Measurements from ENCODE around the gene SLC2A4. TPM values are rescaled to one million over a fixed set of nuclear protein-coding genes. Genes with fewer than 3 reads are reported as not detected.

Gene SLC2A4
- total RNA-seq, 1 donor from 2014 or later, result 0.42 TPM

- Mint-ChIP-seq H3K4me1 (ENCODE audit: low read depth, unreplicated experiment) (peaks cover 44% of the 10 kb centered on the region), H3K9me3 (ENCODE audit: unreplicated experiment) (peaks cover 23% of the 10 kb centered on the region), H3K4me3 (ENCODE audit: unreplicated experiment) (peak overlapping the region; percentile 97), H3K36me3 (ENCODE audit: unreplicated experiment) (peaks cover 4% of the 10 kb centered on the region), H3K27ac (ENCODE audit: unreplicated experiment) (peak overlapping the region; percentile 99), H3K27me3 (ENCODE audit: unreplicated experiment) (peaks cover 20% of the 10 kb centered on the region)
- no peak for DNase-seq
- no peak for TF ChIP-seq CTCF (IDR thresholded peaks at IDR 0.05; ENCODE audit: partially characterized antibody, unreplicated experiment)
Observed at GRCh38 chr17:7248796-7249195, 32.7 kb upstream of the SLC2A4 start.

- Mint-ChIP-seq H3K36me3 (ENCODE audit: unreplicated experiment) (peaks cover 4% of the 10 kb centered on the region), H3K9me3 (ENCODE audit: unreplicated experiment) (peaks cover 23% of the 10 kb centered on the region), H3K4me3 (ENCODE audit: unreplicated experiment) (peak overlapping the region; percentile 97), H3K27me3 (ENCODE audit: unreplicated experiment) (peaks cover 20% of the 10 kb centered on the region), H3K4me1 (ENCODE audit: low read depth, unreplicated experiment) (peaks cover 44% of the 10 kb centered on the region), H3K27ac (ENCODE audit: unreplicated experiment) (peak overlapping the region; percentile 99)
- DNase-seq, result no peak
- no peak for TF ChIP-seq CTCF (IDR thresholded peaks at IDR 0.05; ENCODE audit: partially characterized antibody, unreplicated experiment)
Observed at GRCh38 chr17:7249214-7249613, 32.3 kb upstream of the SLC2A4 start.

- Mint-ChIP-seq H3K27me3 (ENCODE audit: unreplicated experiment) (peaks cover 23% of the 10 kb centered on the region), H3K36me3 (ENCODE audit: unreplicated experiment) (peaks cover 4% of the 10 kb centered on the region), H3K9me3 (ENCODE audit: unreplicated experiment) (peaks cover 23% of the 10 kb centered on the region), H3K27ac (ENCODE audit: unreplicated experiment) (peak overlapping the region; percentile 99), H3K4me1 (ENCODE audit: low read depth, unreplicated experiment) (peaks cover 41% of the 10 kb centered on the region), H3K4me3 (ENCODE audit: unreplicated experiment) (peak overlapping the region; percentile 97)
- no peak for TF ChIP-seq CTCF (IDR thresholded peaks at IDR 0.05; ENCODE audit: partially characterized antibody, unreplicated experiment)
- DNase-seq, result no peak
Observed at GRCh38 chr17:7249830-7250229, 31.7 kb upstream of the SLC2A4 start.

GRCh38 chr17:7250695-7251627 lies 30.6 kb upstream of the SLC2A4 start:
- Mint-ChIP-seq H3K9me3 (ENCODE audit: unreplicated experiment) (peaks cover 23% of the 10 kb centered on the region), H3K27me3 (ENCODE audit: unreplicated experiment) (peaks cover 23% of the 10 kb centered on the region), H3K4me1 (ENCODE audit: low read depth, unreplicated experiment) (peaks cover 38% of the 10 kb centered on the region), H3K27ac (ENCODE audit: unreplicated experiment) (peak overlapping the region; percentile 99), H3K36me3 (ENCODE audit: unreplicated experiment) (peaks cover 4% of the 10 kb centered on the region), H3K4me3 (ENCODE audit: unreplicated experiment) (peak overlapping the region; percentile 97)
- DNase-seq, result peak; percentile 27
- TF ChIP-seq CTCF (IDR thresholded peaks at IDR 0.05; ENCODE audit: partially characterized antibody, unreplicated experiment), result no peak

GRCh38 chr17:7251661-7252175 lies 29.8 kb upstream of the SLC2A4 start, which contains the start of gene CTDNEP1:
Gene CTDNEP1, minus strand, starts transcription at chr17:7251734. Its CDS starts 438 bp downstream, at chr17:7251296.
- TF ChIP-seq CTCF (IDR thresholded peaks at IDR 0.05; ENCODE audit: partially characterized antibody, unreplicated experiment), result no peak
- Mint-ChIP-seq H3K4me3 (ENCODE audit: unreplicated experiment) (peak within 1 kb of the TSS; percentile 97), H3K27ac (ENCODE audit: unreplicated experiment) (peak within 1 kb of the TSS; percentile 99), H3K4me1 (ENCODE audit: low read depth, unreplicated experiment) (peaks cover 31% of the 10 kb centered on the region), H3K9me3 (ENCODE audit: unreplicated experiment) (peaks cover 19% of the 10 kb centered on the region), H3K36me3 (ENCODE audit: unreplicated experiment) (no peaks in the 10 kb centered on the region), H3K27me3 (ENCODE audit: unreplicated experiment) (peaks cover 18% of the 10 kb centered on the region)
- peak; percentile 80 for DNase-seq

All from glutamatergic neuron (in vitro differentiated cells).